PC-9 (cell line): ENCODE results near the gene SYT2. TPM values are rescaled to one million over a fixed set of nuclear protein-coding genes. Genes with fewer than 3 reads are reported as not detected.

ENCODE experiments used
- BruUV-seq: library from RNA; stranded (reverse); fragments of 400-500 nt; replicated peaks from 2 replicates; lab custom pipeline; 2021; lab: Mats Ljungman, UMichigan
- CTCF ChIA-PET: fragments of 300-600 bp; sonication (Branson Sonifier 250); formaldehyde crosslinking; loops from one replicate; lab custom pipeline; 2022; ENCODE audit warnings: antibody characterized with exemption; lab: Charles Lee
- POLR2A ChIA-PET: fragments of 300-600 bp; sonication (Branson Sonifier 250); formaldehyde crosslinking; loops from one replicate; lab custom pipeline; 2022; ENCODE audit warnings: antibody characterized with exemption; ENCODE audit not compliant: unreplicated experiment; lab: Charles Lee
- DNase-seq, 2 experiments: peaks; one replicate each; pipeline versions ENCODE4 v3.0.0 to v3.0.0-alpha.2; 2015 to 2022; ENCODE audit warnings: mixed read lengths in 1 of 2
- H2AFZ ChIP-seq: fragments of 200-600 bp; sonication (generic); 2 replicates; pipeline ENCODE4 v1.8.1; 2017; ENCODE audit warnings: antibody characterized with exemption
- H3F3A ChIP-seq: fragments of 200-600 bp; sonication (generic); 2 replicates; pipeline ENCODE4 v1.8.1; 2017; ENCODE audit warnings: antibody characterized with exemption, mild to moderate bottlenecking, low read depth; ENCODE audit not compliant: insufficient read depth
- H3K27ac ChIP-seq: fragments of 200-600 bp; sonication (generic); 2 replicates; pipeline ENCODE4 v1.6.1; 2016; ENCODE audit warnings: mixed run types
- H3K27me3 ChIP-seq: fragments of 200-600 bp; sonication (generic); 2 replicates; pipeline ENCODE4 v1.6.1; 2016; ENCODE audit warnings: low read depth, mixed run types; ENCODE audit not compliant: insufficient read depth
- H3K36me3 ChIP-seq: fragments of 200-600 bp; sonication (generic); 2 replicates; pipeline ENCODE4 v1.6.1; 2016; ENCODE audit warnings: low read depth, mixed run types
- H3K4me1 ChIP-seq: fragments of 200-600 bp; sonication (generic); replicated peaks from 2 replicates; pipeline ENCODE4 v1.6.1; 2016; ENCODE audit warnings: mixed run types; ENCODE audit not compliant: insufficient read depth
- H3K4me2 ChIP-seq: fragments of 200-600 bp; sonication (generic); 2 replicates; pipeline ENCODE4 v1.6.1; 2017; ENCODE audit warnings: mixed run types
- H3K4me3 ChIP-seq: fragments of 200-600 bp; sonication (generic); 2 replicates; pipeline ENCODE4 v1.6.1; 2016; ENCODE audit warnings: mixed run types
- H3K79me2 ChIP-seq: fragments of 200-600 bp; sonication (generic); 2 replicates; pipeline ENCODE4 v1.6.1; 2017; ENCODE audit warnings: low read depth, mixed run types
- H3K9me2 ChIP-seq: fragments of 200-600 bp; sonication (generic); 2 replicates; pipeline ENCODE4 v1.8.1; 2017; ENCODE audit warnings: mild to moderate bottlenecking; ENCODE audit not compliant: insufficient read depth
- H3K9me3 ChIP-seq: fragments of 200-600 bp; sonication (generic); 2 replicates; pipeline ENCODE4 v1.8.1; 2016; ENCODE audit warnings: low read depth; ENCODE audit not compliant: insufficient read depth
- H4K20me1 ChIP-seq: fragments of 200-600 bp; sonication (generic); 2 replicates; pipeline ENCODE4 v1.8.1; 2017; ENCODE audit not compliant: insufficient read depth
- CTCF ChIP-seq: fragments of 200-600 bp; sonication (generic); conservative IDR thresholded peaks from 2 replicates; pipeline ENCODE4 v1.6.1; 2017; ENCODE audit warnings: mixed run types, antibody characterized with exemption, mild to moderate bottlenecking, moderate library complexity
- EZH2 ChIP-seq: fragments of 200-600 bp; sonication (generic); IDR thresholded peaks from 2 replicates; pipeline ENCODE4 v1.8.0; 2017; ENCODE audit warnings: antibody characterized with exemption, low read depth
- intact Hi-C: fragments of 100-400 bp; cut with micrococcal nuclease; formaldehyde crosslinking; loops from one replicate; pipeline ENCODE4 v1.10.0; 2022; ENCODE audit not compliant: unreplicated experiment
- total RNA-seq: library from RNA; stranded (reverse); gene quantifications from 2 replicates; pipeline ENCODE4 v1.2.3, GENCODE V29; 2021

The SYT2 gene
- total RNA-seq, 1 experiment from 2014 or later, result 0.07 TPM

DNA sequence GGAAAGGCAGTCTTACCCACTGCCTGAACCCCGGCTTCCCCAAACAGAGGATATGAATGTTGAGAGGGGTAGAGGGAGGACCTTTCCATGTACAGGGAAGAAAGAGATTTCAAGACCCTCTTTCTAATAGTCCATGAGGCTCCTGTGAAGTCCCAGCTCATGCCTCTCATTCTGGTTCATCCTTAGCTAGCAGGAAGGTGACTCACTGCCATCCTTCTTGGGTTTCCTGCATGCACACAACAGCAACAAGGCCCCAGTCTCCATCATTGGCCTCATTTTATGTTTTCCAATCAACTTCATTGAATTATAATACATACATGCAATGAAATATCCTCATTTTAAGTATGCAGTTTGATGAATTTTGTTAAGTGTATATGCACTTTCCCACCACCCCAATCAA, 46.2 kb downstream of the SYT2 start:
- Histone ChIP-seq H3K4me3 (no peak overlapping the region), H4K20me1 (no peaks in the 10 kb centered on the region), H3K4me2 (no peak overlapping the region), H3K9me3 (no peaks in the 10 kb centered on the region), H3F3A (no peaks in the 10 kb centered on the region), H3K79me2 (no peaks in the 10 kb centered on the region), H3K9me2 (no peaks in the 10 kb centered on the region), H3K27me3 (peaks cover 69% of the 10 kb centered on the region), H3K4me1 (no peaks in the 10 kb centered on the region), H3K27ac (no peak overlapping the region), H3K36me3 (no peaks in the 10 kb centered on the region), H2AFZ (no peak overlapping the region)
- CTCF ChIA-PET, result no interaction called here
- DNase-seq, result no peak
- BruUV-seq, result no TSS peak
- POLR2A ChIA-PET, result no interaction called here
- intact Hi-C loops, result no loop called here
- no peak for TF ChIP-seq EZH2
- TF ChIP-seq CTCF, result no peak

GRCh38 chr1:202663131-202663530, 47.1 kb downstream of the SYT2 start:
- Histone ChIP-seq H3F3A (no peaks in the 10 kb centered on the region), H3K4me3 (no peak overlapping the region), H3K36me3 (no peaks in the 10 kb centered on the region), H3K9me2 (no peaks in the 10 kb centered on the region), H3K79me2 (no peaks in the 10 kb centered on the region), H3K9me3 (no peaks in the 10 kb centered on the region), H3K4me2 (no peak overlapping the region), H3K4me1 (no peaks in the 10 kb centered on the region), H2AFZ (no peak overlapping the region), H3K27me3 (peaks cover 78% of the 10 kb centered on the region), H3K27ac (no peak overlapping the region), H4K20me1 (no peaks in the 10 kb centered on the region)
- TF ChIP-seq CTCF, result no peak
- no peak for TF ChIP-seq EZH2
- CTCF ChIA-PET, result no interaction called here
- POLR2A ChIA-PET, result no interaction called here
- intact Hi-C loops, result no loop called here
- DNase-seq, result no peak
- no TSS peak for BruUV-seq

DNA sequence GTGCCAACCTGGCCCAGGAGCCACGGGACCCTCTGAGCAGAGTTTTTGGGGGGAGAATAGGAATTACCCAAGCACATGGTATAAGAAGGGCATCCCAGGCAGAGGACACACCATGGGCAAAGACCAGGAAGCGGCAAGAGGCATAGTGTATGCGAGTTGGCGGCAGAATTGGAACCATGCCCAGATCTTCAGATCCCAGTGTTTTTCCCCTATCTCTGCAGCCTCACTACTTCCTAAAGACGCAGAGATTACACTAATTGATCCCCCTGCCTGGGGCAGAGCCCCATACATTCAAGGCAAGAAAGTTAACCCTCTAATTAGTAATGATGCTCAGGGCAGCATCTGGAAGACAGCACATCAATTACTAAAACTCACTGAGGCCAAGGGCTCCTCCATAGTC, 48.2 kb downstream of the SYT2 start:
- H3K9me3 ChIP-seq, result no peaks in the 10 kb centered on the region
- no peaks in the 10 kb centered on the region for H3K36me3 ChIP-seq
- ChIA-PET CTCF (no interaction called here), POLR2A (no interaction called here)
- no peaks in the 10 kb centered on the region for H3K79me2 ChIP-seq
- no peak overlapping the region for H3K4me3 ChIP-seq
- DNase-seq, result no peak
- no TSS peak for BruUV-seq
- H3K27ac ChIP-seq, result no peak overlapping the region
- no peaks in the 10 kb centered on the region for H3F3A ChIP-seq
- H3K9me2 ChIP-seq, result no peaks in the 10 kb centered on the region
- no peaks in the 10 kb centered on the region for H3K4me1 ChIP-seq
- no peak overlapping the region for H3K4me2 ChIP-seq
- intact Hi-C loops, result no loop called here
- TF ChIP-seq EZH2 (no peak), CTCF (no peak)
- H2AFZ ChIP-seq, result no peak overlapping the region
- no peaks in the 10 kb centered on the region for H4K20me1 ChIP-seq
- peaks cover 84% of the 10 kb centered on the region for H3K27me3 ChIP-seq
